Spleen (tissue), 11 donors: ENCODE data around the gene SORL1. TPM values are rescaled to one million over a fixed set of nuclear protein-coding genes. Genes with fewer than 3 reads are reported as not detected.
A peak's percentile ranks its signal among the peaks of the same experiment; 100 is the strongest.

Experiments
- DNase-seq: peaks from one replicate; pipeline ENCODE4 v3.0.0-alpha.2; 2020
- H3K27ac ChIP-seq, 8 donors: fragments of 200-600 bp; sonication (generic) in 7 of 8; 1 replicate in 4 of 8; 2 replicates in 4 of 8; pipeline versions ENCODE4 v1.5.0 to v1.8.0; 2016 to 2021; ENCODE audit warnings: inconsistent platforms in 4 of 8, mild to moderate bottlenecking in 4 of 8, moderate library complexity in 1 of 8
- H3K27me3 ChIP-seq, 7 donors: fragments of 200-600 bp; sonication (generic) in 6 of 7; replicated peaks in 1 of 7; 1 replicate in 4 of 7; 2 replicates in 3 of 7; pipeline versions ENCODE4 v1.5.0 to v1.8.0; 2016 to 2021; ENCODE audit warnings: inconsistent platforms in 3 of 7, mild to moderate bottlenecking in 1 of 7
- H3K36me3 ChIP-seq, 6 donors: fragments of 200-600 bp; sonication (generic) in 5 of 6; 1 replicate in 4 of 6; 2 replicates in 2 of 6; pipeline versions ENCODE4 v1.5.0 to v1.8.0; 2016 to 2021; ENCODE audit warnings: inconsistent platforms in 2 of 6
- H3K4me1 ChIP-seq, 6 donors: fragments of 200-600 bp; sonication (generic) in 5 of 6; 1 replicate in 3 of 6; 2 replicates in 3 of 6; pipeline versions ENCODE4 v1.5.0 to v1.8.0; 2016 to 2021; ENCODE audit warnings: inconsistent platforms in 3 of 6
- H3K4me3 ChIP-seq, 8 donors: fragments of 200-600 bp; sonication (generic) in 7 of 8; 1 replicate in 4 of 8; 2 replicates in 4 of 8; pipeline versions ENCODE4 v1.5.0 to v1.8.0; 2016 to 2021; ENCODE audit warnings: inconsistent platforms in 4 of 8, mild to moderate bottlenecking in 4 of 8, moderate library complexity in 2 of 8
- H3K9me3 ChIP-seq, 8 donors: fragments of 200-600 bp; sonication (generic) in 7 of 8; 1 replicate in 4 of 8; 2 replicates in 4 of 8; pipeline versions ENCODE4 v1.5.0 to v1.8.0; 2016 to 2021; ENCODE audit warnings: inconsistent platforms in 4 of 8
- CTCF ChIP-seq, 11 experiments: fragments of 200-600 bp in 7 of 11; fragments of 450-650 bp in 4 of 11; sonication (generic) in 4 of 11; IDR thresholded peaks in 8 of 11; conservative IDR thresholded peaks in 3 of 11; 1 replicate in 7 of 11; 2 replicates in 4 of 11; pipeline versions ENCODE4 v1.4.0 to v1.8.0; 2016 to 2021; ENCODE audit warnings: antibody characterized with exemption in 11 of 11, inconsistent platforms in 4 of 11, mild to moderate bottlenecking in 1 of 11
- POLR2A ChIP-seq, 3 donors: fragments of 450-650 bp; IDR thresholded peaks; one replicate each; pipeline ENCODE4 v1.5.1; 2017; ENCODE audit warnings: antibody characterized with exemption in 3 of 3, mild to moderate bottlenecking in 1 of 3
- POLR2AphosphoS5 ChIP-seq, 3 donors: sonication (generic); formaldehyde crosslinking; IDR thresholded peaks; one replicate each; pipeline ENCODE4 v1.5.1; 2017; ENCODE audit warnings: antibody characterized with exemption in 3 of 3
- WGBS, 5 donors: extraction: QIAGEN DNeasy Blood & Tissue Kit in 3 of 5; methylation state at CpG; one replicate each; pipeline versions ENCODE4 v1.1.5 to v1.1.7; 2013 to 2018; 5-methylcytosine and 5-hydroxymethylcytosine counted together
- intact Hi-C: fragments of 100-400 bp; cut with DNase I; formaldehyde crosslinking; loops from one replicate; pipeline ENCODE4 v1.15.0; 2023; ENCODE audit warnings: low total_unique reads
- polyA plus RNA-seq, 3 donors: library from polyadenylated mRNA; stranded (reverse); fragments of 200-250 nt; gene quantifications; one replicate each; pipeline ENCODE4 v1.2.1, GENCODE V29; 2013
- total RNA-seq, 7 donors: library from RNA; depleted of rRNA in 3 of 7; stranded (reverse); fragments of >200 nt in 3 of 7; fragmentation: NEBNext Ultra II Directional in 4 of 7; extraction: Animal tissue kit (Norgen Biotek cat#: 25700) in 4 of 7; gene quantifications; one replicate each; pipeline versions ENCODE4 v1.1.0 to v1.2.1, GENCODE V29; 2016 to 2021
- donor health status: healthy with polysubstance abuse.
- donor health status: DM: no; HTN: no; CAD: no; lungs with moderate emphysema.
- donor health status: DM: no; HTN: no; CAD: no.
- donor health status: Bipolar disorder and iron deficiency.
- donor health status: healthy.
- donor health status: DM: no; HTN: no; CAD: no.
- donor health status: DM: yes; HTN: yes; CAD: no.

Gene SORL1
- total and polyA plus RNA-seq, 10 donors, result 3.8 to 328 (median 148) TPM

GRCh38 chr11:121445071-121445768 is 6.9 kb upstream of the SORL1 start:
- intact Hi-C loops, result no loop called here
- TF ChIP-seq CTCF (IDR thresholded peaks at IDR 0.05 in 8 of 11, conservative IDR thresholded peaks at IDR 0.05 in 3 of 11) (no peak), POLR2AphosphoS5 (IDR thresholded peaks at IDR 0.05) (no peak), POLR2A (IDR thresholded peaks at IDR 0.05) (no peak)
- H3K36me3 ChIP-seq, result no peaks in the 10 kb centered on the region
- H3K27me3 ChIP-seq, result no peaks in the 10 kb centered on the region
- no peaks in the 10 kb centered on the region for H3K9me3 ChIP-seq
- WGBS, 5 donors, result 61 to 68% (median 64%) methylated on average over 13 to 14 of the region's 14 CpGs
- no peak for DNase-seq
- peaks cover 12 to 57% (median 40%) of the 10 kb centered on the region in 6 donors for H3K4me1 ChIP-seq
- H3K4me3 ChIP-seq, result no peak overlapping the region
- H3K27ac ChIP-seq, result peak overlapping the region in 4 of 8 donors; percentile 16 to 94 (median 64)

- WGBS, 5 donors, result 42 to 59% (median 46%) methylated on average over 4 of the region's 4 CpGs
- Histone ChIP-seq H3K36me3 (no peaks in the 10 kb centered on the region), H3K27ac (peak overlapping the region in 3 of 8 donors; percentile 83 to 94 (median 91)), H3K9me3 (no peaks in the 10 kb centered on the region), H3K4me3 (no peak overlapping the region), H3K27me3 (peaks cover 0 to 13% (median 0%) of the 10 kb centered on the region in 7 donors), H3K4me1 (peaks cover 22 to 72% (median 56%) of the 10 kb centered on the region in 6 donors)
- intact Hi-C loops, result no loop called here
- no peak for DNase-seq
- no peak for TF ChIP-seq POLR2AphosphoS5 (IDR thresholded peaks at IDR 0.05)
Observed at GRCh38 chr11:121446752-121447156, 5.4 kb upstream of the SORL1 start.

- TF ChIP-seq POLR2A (IDR thresholded peaks at IDR 0.05) (no peak), POLR2AphosphoS5 (IDR thresholded peaks at IDR 0.05) (no peak), CTCF (IDR thresholded peaks at IDR 0.05 in 8 of 11, conservative IDR thresholded peaks at IDR 0.05 in 3 of 11) (no peak)
- H3K4me3 ChIP-seq, result peak overlapping the region in 1 of 8 donors; percentile 97
- H3K36me3 ChIP-seq, result no peaks in the 10 kb centered on the region
- intact Hi-C loops, result no loop called here
- peak overlapping the region; percentile 1 to 94 (median 84) for H3K27ac ChIP-seq
- peaks cover 22 to 82% (median 63%) of the 10 kb centered on the region in 6 donors for H3K4me1 ChIP-seq
- WGBS, 5 donors, result 90 to 96% (median 94%) methylated on average over 4 of the region's 4 CpGs
- peaks cover 0 to 24% (median 4%) of the 10 kb centered on the region in 7 donors for H3K27me3 ChIP-seq
- DNase-seq, result no peak
- no peaks in the 10 kb centered on the region for H3K9me3 ChIP-seq
Observed at GRCh38 chr11:121448011-121448410, 4.1 kb upstream of the SORL1 start.

- 43 to 52% (median 46%) methylated on average over 3 of the region's 3 CpGs for WGBS, 5 donors
- Histone ChIP-seq H3K9me3 (no peaks in the 10 kb centered on the region), H3K27ac (peak overlapping the region; percentile 45 to 94 (median 84)), H3K27me3 (peaks cover 0 to 25% (median 4%) of the 10 kb centered on the region in 7 donors), H3K36me3 (no peaks in the 10 kb centered on the region), H3K4me3 (peak overlapping the region in 1 of 8 donors; percentile 97), H3K4me1 (peaks cover 22 to 87% (median 67%) of the 10 kb centered on the region in 6 donors)
- DNase-seq, result no peak
- intact Hi-C loops, result no loop called here
- TF ChIP-seq POLR2AphosphoS5 (IDR thresholded peaks at IDR 0.05), result peak in 1 of 3 donors; percentile 42
- TF ChIP-seq POLR2A (IDR thresholded peaks at IDR 0.05), result no peak
Observed at GRCh38 chr11:121448431-121448941, 3.6 kb upstream of the SORL1 start.

- Histone ChIP-seq H3K27me3 (peaks cover 0 to 25% (median 4%) of the 10 kb centered on the region in 7 donors), H3K36me3 (no peaks in the 10 kb centered on the region), H3K4me1 (peaks cover 22 to 93% (median 71%) of the 10 kb centered on the region in 6 donors), H3K27ac (peak overlapping the region; percentile 45 to 94 (median 84)), H3K9me3 (no peaks in the 10 kb centered on the region), H3K4me3 (peak overlapping the region in 1 of 8 donors; percentile 97)
- no peak for DNase-seq
- TF ChIP-seq POLR2A (IDR thresholded peaks at IDR 0.05), result no peak
- TF ChIP-seq POLR2AphosphoS5 (IDR thresholded peaks at IDR 0.05), result peak in 1 of 3 donors; percentile 50
- no peak for TF ChIP-seq CTCF (IDR thresholded peaks at IDR 0.05 in 8 of 11, conservative IDR thresholded peaks at IDR 0.05 in 3 of 11)
- 63 to 68% (median 64%) methylated on average over 4 of the region's 4 CpGs for whole genome bisulfite sequencing, 5 donors
- intact Hi-C loops, result no loop called here
Observed at GRCh38 chr11:121449123-121449522, 3.0 kb upstream of the SORL1 start.
